Frontal cortex (tissue), 4 donors: ENCODE measurements around the gene PPP1R14B. TPM values are rescaled to one million over a fixed set of nuclear protein-coding genes. Genes with fewer than 3 reads are reported as not detected.

ENCODE experiments used
- DNase-seq, 2 donors: peaks; one replicate each; pipeline ENCODE4 v3.0.0; 2012; ENCODE audit warnings: low spot score in 2 of 2
- FAIRE-seq: peaks from 2 replicates; lab custom pipeline; 2012; peaks lifted over from hg19 to GRCh38; lab: Jason Lieb, UNC
- total RNA-seq: library from RNA; depleted of rRNA; stranded (reverse); fragments of >200 nt; gene quantifications from one replicate; pipeline ENCODE4 v1.2.3, GENCODE V29; 2014
- donor health status: control.
- donor health status: control.
- donor health status: control.

PPP1R14B gene
- 102 TPM for total RNA-seq

- DNase-seq = peak; percentile 91 to 93
- FAIRE-seq = no peak
Measured at GRCh38 chr11:64246871-64247728, at the start of gene PPP1R14B. Gene PPP1R14B, minus strand, starts transcription at chr11:64246943. Its CDS starts 270 bp downstream, at chr11:64246673.

GRCh38 chr11:64296236-64296635 is 49.5 kb upstream of the PPP1R14B start:
- no peak for DNase-seq

GRCh38 chr11:64295760-64296159 is 49.0 kb upstream of the PPP1R14B start:
- FAIRE-seq (no peak), DNase-seq (no peak)

More at GRCh38 chr11:64296236-64296635, 49.5 kb upstream of the PPP1R14B start:
- FAIRE-seq = no peak

GRCh38 chr11:64294774-64295173 is 48.0 kb upstream of the PPP1R14B start:
- no peak for FAIRE-seq
- DNase-seq = no peak

GRCh38 chr11:64292460-64293254 is 45.9 kb upstream of the PPP1R14B start:
- no peak for FAIRE-seq
- no peak for DNase-seq

- FAIRE-seq = no peak
Measured at GRCh38 chr11:64291752-64292459, 45.2 kb upstream of the PPP1R14B start.

GRCh38 chr11:64291262-64291751 is 44.6 kb upstream of the PPP1R14B start, which contains the start of gene KCNK4:
Gene KCNK4, plus strand, starts transcription at chr11:64291302. Its CDS starts 1,717 bp downstream, at chr11:64293019.
- FAIRE-seq (no peak), DNase-seq (no peak)

More at GRCh38 chr11:64291752-64292459, 45.2 kb upstream of the PPP1R14B start:
- DNase-seq = no peak

- no peak for FAIRE-seq
- DNase-seq = no peak
Measured at GRCh38 chr11:64290352-64291261, 43.9 kb upstream of the PPP1R14B start.

- DNase-seq = no peak
- no peak for FAIRE-seq
Measured at GRCh38 chr11:64289002-64289564, 42.3 kb upstream of the PPP1R14B start.

GRCh38 chr11:64288353-64288750 is 41.6 kb upstream of the PPP1R14B start:
- DNase-seq (peak in 1 of 2 donors; percentile 8), FAIRE-seq (no peak)

- peak in 1 of 2 donors; percentile 8 for DNase-seq
- no peak for FAIRE-seq
Measured at GRCh38 chr11:64287676-64288352, 41.1 kb upstream of the PPP1R14B start.

GRCh38 chr11:64286801-64287159 is 40.0 kb upstream of the PPP1R14B start:
- FAIRE-seq (no peak), DNase-seq (no peak)

- DNase-seq = no peak
- no peak for FAIRE-seq
Measured at GRCh38 chr11:64285885-64286800, 39.4 kb upstream of the PPP1R14B start.

GRCh38 chr11:64284962-64285884 is 38.5 kb upstream of the PPP1R14B start, which contains the start of gene GPR137:
Gene GPR137, plus strand, starts transcription at chr11:64285848. Its CDS starts 677 bp downstream, at chr11:64286525.
- FAIRE-seq = no peak
- DNase-seq = peak; percentile 94 to 96

GRCh38 chr11:64284048-64284961 is 37.6 kb upstream of the PPP1R14B start, which contains the start of gene BAD:
Gene BAD, minus strand, starts transcription at chr11:64284665. Its CDS starts 297 bp downstream, at chr11:64284368.
- FAIRE-seq (no peak), DNase-seq (peak; percentile 98 to 99)
